Esophagus mucosa (tissue), 1 donor: ENCODE measurements around the gene LSS. TPM values are rescaled to one million over a fixed set of nuclear protein-coding genes. Genes with fewer than 3 reads are reported as not detected.

Experiments
- ATAC-seq: fragments of 200-7000 bp; cut with Tn5 transposase; one replicate; pipeline ENCODE4 v1.9.1; 2020
- total RNA-seq: library from RNA; stranded (reverse); gene quantifications from one replicate; pipeline ENCODE4 v1.2.4, GENCODE V29; 2023
- donor health status: DM: yes; HTN: yes; CAD: no.

LSS gene
- total RNA-seq, 1 donor from 2014 or later: 92.6 TPM

- ATAC-seq: no peak
Measured at GRCh38 chr21:46218906-46219590, 9.5 kb downstream of the LSS start.

- no peak for ATAC-seq
Measured at GRCh38 chr21:46217511-46218196, 10.9 kb downstream of the LSS start.

GRCh38 chr21:46216132-46216747, 12.3 kb downstream of the LSS start:
- no peak for ATAC-seq

GRCh38 chr21:46215436-46216131, 13.0 kb downstream of the LSS start:
- ATAC-seq: no peak

GRCh38 chr21:46214478-46215340, 13.9 kb downstream of the LSS start:
- no peak for ATAC-seq

GRCh38 chr21:46213620-46214286, 14.8 kb downstream of the LSS start:
- no peak for ATAC-seq

- ATAC-seq: no peak
Measured at GRCh38 chr21:46212721-46213484, 15.7 kb downstream of the LSS start.

GRCh38 chr21:46211786-46212720, 16.5 kb downstream of the LSS start:
- peak; percentile 75 for ATAC-seq

- no peak for ATAC-seq
Measured at GRCh38 chr21:46211376-46211775, 17.2 kb downstream of the LSS start.

GRCh38 chr21:46210378-46211136, 18.0 kb downstream of the LSS start:
- no peak for ATAC-seq

GRCh38 chr21:46208761-46209721, 19.5 kb downstream of the LSS start:
- ATAC-seq: no peak

- no peak for ATAC-seq
Measured at GRCh38 chr21:46207920-46208591, 20.5 kb downstream of the LSS start.

- ATAC-seq: no peak
Measured at GRCh38 chr21:46207006-46207919, 21.3 kb downstream of the LSS start.

GRCh38 chr21:46206163-46207005, 22.2 kb downstream of the LSS start:
- ATAC-seq: no peak

- no peak for ATAC-seq
Measured at GRCh38 chr21:46205766-46206162, 22.8 kb downstream of the LSS start.
